BE2C (cell line): ENCODE results near the gene FUT3.
"Not testable (repeated sequence)": the region's sequence is repeated elsewhere in the genome, so short reads cannot be mapped to it uniquely, and the experiment has no call there.

Experiments
- DNase-seq: peaks from one replicate; pipeline ENCODE4 v3.0.0-alpha.2; 2020
- H3K27me3 ChIP-seq: fragments of 250-450 bp; sonication (Bioruptor Pico); 2 replicates; pipeline ENCODE4 v1.5.1; 2020; ENCODE audit warnings: mild to moderate bottlenecking
- H3K36me3 ChIP-seq: fragments of 250-450 bp; sonication (Bioruptor Pico); 2 replicates; pipeline ENCODE4 v1.5.1; 2020; ENCODE audit warnings: mild to moderate bottlenecking
- H3K4me1 ChIP-seq: fragments of 250-450 bp; sonication (Bioruptor Pico); 2 replicates; pipeline ENCODE4 v1.5.1; 2020
- H3K4me3 ChIP-seq: 2 replicates; pipeline ENCODE4 v1.5.1; 2011; ENCODE audit warnings: low read depth, low read length
- H3K9me3 ChIP-seq: fragments of 250-450 bp; sonication (Bioruptor Pico); 2 replicates; pipeline ENCODE4 v1.5.1; 2020
- TF ChIP-seq, protein P1 (sequence below): IDR thresholded peaks from 2 replicates; pipeline ENCODE4 v1.5.1; 2012; ENCODE audit warnings: mild to moderate bottlenecking, low read depth, low read length

FUT3 gene

GRCh38 chr19:5864013-5864720 is 12.9 kb upstream of the FUT3 start:
- no peak for DNase-seq
- no peak overlapping the region for H3K4me3 ChIP-seq
- TF ChIP-seq, protein P1, sequence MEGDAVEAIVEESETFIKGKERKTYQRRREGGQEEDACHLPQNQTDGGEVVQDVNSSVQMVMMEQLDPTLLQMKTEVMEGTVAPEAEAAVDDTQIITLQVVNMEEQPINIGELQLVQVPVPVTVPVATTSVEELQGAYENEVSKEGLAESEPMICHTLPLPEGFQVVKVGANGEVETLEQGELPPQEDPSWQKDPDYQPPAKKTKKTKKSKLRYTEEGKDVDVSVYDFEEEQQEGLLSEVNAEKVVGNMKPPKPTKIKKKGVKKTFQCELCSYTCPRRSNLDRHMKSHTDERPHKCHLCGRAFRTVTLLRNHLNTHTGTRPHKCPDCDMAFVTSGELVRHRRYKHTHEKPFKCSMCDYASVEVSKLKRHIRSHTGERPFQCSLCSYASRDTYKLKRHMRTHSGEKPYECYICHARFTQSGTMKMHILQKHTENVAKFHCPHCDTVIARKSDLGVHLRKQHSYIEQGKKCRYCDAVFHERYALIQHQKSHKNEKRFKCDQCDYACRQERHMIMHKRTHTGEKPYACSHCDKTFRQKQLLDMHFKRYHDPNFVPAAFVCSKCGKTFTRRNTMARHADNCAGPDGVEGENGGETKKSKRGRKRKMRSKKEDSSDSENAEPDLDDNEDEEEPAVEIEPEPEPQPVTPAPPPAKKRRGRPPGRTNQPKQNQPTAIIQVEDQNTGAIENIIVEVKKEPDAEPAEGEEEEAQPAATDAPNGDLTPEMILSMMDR, result no peak
- no peaks in the 10 kb centered on the region for H3K4me1 ChIP-seq
- H3K36me3 ChIP-seq, result no peaks in the 10 kb centered on the region
- H3K27me3 ChIP-seq, result no peaks in the 10 kb centered on the region
- no peaks in the 10 kb centered on the region for H3K9me3 ChIP-seq

DNA sequence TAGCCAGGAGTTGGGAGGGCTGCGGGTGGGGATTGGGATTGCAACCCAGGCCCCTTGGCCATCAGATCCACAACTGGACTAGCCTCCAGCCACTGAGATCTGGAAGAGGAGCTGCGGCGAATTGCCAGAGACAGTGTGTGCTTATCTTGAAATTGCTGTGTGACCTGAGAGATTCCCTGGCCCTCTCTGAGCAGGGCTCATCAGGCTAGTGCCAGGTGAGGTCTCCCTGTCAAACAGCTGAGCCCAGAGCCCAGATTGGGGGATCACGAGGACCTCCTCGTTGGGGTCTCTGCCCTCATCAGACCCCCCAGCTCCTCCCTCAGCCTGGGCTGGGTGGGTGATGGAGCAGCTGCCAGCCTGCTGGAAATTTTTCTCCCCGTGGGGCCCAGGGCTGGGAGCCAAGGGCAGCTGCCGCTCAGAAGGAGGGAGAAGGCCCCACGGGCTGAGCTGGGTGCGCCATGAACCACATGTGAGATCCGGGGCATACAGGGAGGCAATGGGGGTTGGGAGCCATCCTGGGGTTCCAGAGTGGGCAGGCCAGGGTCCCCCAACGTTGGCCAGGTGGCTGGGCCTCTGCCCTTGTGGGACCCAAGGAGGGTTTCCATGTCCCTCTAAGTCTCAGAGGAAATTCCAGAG is 11.9 kb upstream of the FUT3 start:
- Histone ChIP-seq H3K36me3 (no peaks in the 10 kb centered on the region), H3K9me3 (no peaks in the 10 kb centered on the region), H3K4me3 (no peak overlapping the region), H3K4me1 (no peaks in the 10 kb centered on the region), H3K27me3 (no peaks in the 10 kb centered on the region)
- TF ChIP-seq, protein P1, result no peak
- DNase-seq, result no peak

GRCh38 chr19:5857203-5858081 is 6.2 kb upstream of the FUT3 start:
- DNase-seq, result no peak
- H3K9me3 ChIP-seq, result no peaks in the 10 kb centered on the region
- TF ChIP-seq, protein P1, result no peak
- no peak overlapping the region for H3K4me3 ChIP-seq
- H3K4me1 ChIP-seq, result no peaks in the 10 kb centered on the region
- H3K36me3 ChIP-seq, result no peaks in the 10 kb centered on the region
- H3K27me3 ChIP-seq, result no peaks in the 10 kb centered on the region

DNA sequence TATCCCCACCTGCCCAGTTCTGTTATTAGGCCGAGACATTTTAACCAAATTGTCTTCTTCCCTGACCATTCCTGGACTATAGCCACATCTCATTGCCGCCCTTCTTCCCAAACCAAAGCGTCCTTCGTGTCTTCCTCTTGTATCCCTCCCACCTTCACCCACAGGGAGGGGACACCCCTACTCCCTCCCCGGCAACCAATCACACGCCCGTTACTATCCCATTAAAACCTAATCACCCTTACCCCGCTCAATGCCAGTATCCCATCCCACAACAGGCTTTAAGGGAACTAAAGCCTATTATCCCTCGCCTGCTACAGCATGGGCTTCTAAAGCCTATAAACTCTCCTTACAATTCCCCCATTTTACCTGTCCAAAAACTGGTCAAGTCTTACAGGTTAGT is 3.9 kb upstream of the FUT3 start:
- DNase-seq, result not testable (repeated sequence)

GRCh38 chr19:5854121-5854520 is 2.9 kb upstream of the FUT3 start:
- DNase-seq, H3K4me3 ChIP-seq, H3K4me1 ChIP-seq, H3K9me3 ChIP-seq, H3K27me3 ChIP-seq, H3K36me3 ChIP-seq: not testable (repeated sequence)

More for the DNA sequence above, 3.9 kb upstream of the FUT3 start:
- not testable (repeated sequence) for H3K9me3 ChIP-seq, H3K27me3 ChIP-seq, H3K4me3 ChIP-seq, H3K4me1 ChIP-seq, H3K36me3 ChIP-seq

- no peaks in the 10 kb centered on the region for H3K36me3 ChIP-seq
- no peak overlapping the region for H3K4me3 ChIP-seq
- DNase-seq, result no peak
- no peaks in the 10 kb centered on the region for H3K9me3 ChIP-seq
- H3K4me1 ChIP-seq, result no peaks in the 10 kb centered on the region
- TF ChIP-seq, protein P1, result no peak
- H3K27me3 ChIP-seq, result no peaks in the 10 kb centered on the region
These were observed 431 bp downstream of the FUT3 start for GRCh38 chr19:5850743-5851293.
